HG03442 (cell line): ENCODE data around the gene LPCAT4.

Experiments
- ATAC-seq: cut with Tn5 transposase; IDR thresholded peaks from one replicate; pipeline ENCODE4 v1.9.1; 2021; ENCODE audit warnings: mild to moderate bottlenecking, moderate library complexity; ENCODE audit not compliant: unreplicated experiment

LPCAT4 gene

GRCh38 chr15:34337557-34338306 is 29.3 kb downstream of the LPCAT4 start, which contains the start of gene SLC12A6:
Gene SLC12A6 (minus strand): TSS chr15:34337781. CDS start chr15:34336680, 1,101 bp downstream.
- ATAC-seq = peak; percentile 64

DNA sequence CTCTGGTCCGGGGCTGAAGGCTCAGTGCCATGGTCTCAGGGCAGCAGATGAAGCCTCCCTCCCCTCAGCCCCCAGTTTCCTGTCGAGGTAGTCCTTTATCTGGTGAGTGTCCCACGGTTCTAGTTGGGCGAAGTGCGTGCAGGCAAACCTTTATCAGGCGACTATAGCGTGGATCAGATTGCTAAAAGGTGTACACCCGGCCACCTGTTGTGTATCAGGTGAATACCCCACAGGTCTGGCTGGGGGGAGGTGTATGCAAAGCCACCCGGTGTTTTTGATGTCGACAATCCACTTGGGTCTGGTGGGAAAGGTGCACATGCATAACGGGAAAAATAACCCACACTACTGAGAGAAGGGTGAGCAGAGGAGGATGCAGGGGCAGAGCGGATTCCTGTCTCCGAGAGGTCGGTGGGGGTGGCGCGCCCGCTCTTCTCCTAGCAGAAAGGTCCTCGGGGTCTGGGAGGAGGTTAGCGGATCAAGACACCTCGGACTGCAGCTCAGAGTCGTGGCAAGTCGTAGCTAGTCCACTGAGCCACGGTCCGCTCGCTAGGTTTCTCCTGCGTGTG is 29.9 kb downstream of the LPCAT4 start:
- ATAC-seq = peak; percentile 6

DNA sequence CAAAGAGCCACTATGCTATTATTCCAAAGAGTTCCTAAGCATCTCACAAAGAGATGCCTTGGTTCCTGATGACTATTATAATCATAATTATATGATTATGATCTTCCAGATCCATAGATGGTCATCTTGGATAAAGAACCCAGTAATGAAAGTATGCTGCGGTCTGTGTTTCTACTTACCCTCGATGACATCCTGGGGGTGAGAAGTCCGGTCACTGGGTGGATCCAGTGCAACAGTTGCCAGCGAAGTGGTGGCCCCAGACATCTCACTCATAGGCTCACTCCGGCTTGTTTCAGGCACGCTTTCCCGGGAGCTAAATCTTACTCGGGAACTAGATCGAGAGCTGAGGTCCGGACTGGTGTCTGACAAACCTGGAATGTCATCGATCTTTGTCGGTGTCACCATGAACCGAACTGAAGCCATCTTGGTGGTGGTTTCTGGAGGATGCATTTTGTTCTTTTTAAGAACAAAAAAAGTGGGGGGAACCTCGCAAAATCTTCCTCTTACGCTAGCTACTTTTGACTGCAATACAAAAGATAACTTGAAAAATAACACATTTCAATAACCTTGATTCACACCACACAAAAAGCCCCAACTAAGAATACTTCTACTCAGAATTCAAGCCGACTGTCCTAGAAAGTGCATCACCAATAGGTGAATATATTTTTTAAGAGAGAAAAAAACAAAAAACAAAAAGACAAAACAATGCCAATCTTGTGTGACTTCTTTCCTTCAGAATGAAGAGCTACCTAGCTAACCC is 30.6 kb downstream of the LPCAT4 start:
- no peak for ATAC-seq

- no peak for ATAC-seq
Measured at GRCh38 chr15:34335176-34336032, 31.6 kb downstream of the LPCAT4 start.

DNA sequence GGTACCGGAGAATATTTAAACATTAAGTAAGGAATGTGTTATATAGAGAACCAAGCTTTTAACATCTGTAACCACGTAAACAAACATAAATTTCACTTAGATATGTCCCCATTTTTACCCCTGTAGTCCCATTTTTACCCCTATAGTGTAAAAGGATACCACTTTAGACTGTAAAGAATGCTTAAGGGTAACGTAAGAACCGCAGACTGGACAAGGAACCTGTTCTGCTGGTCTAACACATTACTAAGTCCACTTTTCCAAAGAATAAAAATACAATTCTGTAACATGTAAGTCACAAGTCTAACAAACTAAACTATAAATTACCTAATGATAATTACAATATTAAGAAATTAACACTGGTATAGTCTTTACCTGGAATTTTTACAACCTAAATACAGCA is 32.3 kb downstream of the LPCAT4 start:
- no peak for ATAC-seq

DNA sequence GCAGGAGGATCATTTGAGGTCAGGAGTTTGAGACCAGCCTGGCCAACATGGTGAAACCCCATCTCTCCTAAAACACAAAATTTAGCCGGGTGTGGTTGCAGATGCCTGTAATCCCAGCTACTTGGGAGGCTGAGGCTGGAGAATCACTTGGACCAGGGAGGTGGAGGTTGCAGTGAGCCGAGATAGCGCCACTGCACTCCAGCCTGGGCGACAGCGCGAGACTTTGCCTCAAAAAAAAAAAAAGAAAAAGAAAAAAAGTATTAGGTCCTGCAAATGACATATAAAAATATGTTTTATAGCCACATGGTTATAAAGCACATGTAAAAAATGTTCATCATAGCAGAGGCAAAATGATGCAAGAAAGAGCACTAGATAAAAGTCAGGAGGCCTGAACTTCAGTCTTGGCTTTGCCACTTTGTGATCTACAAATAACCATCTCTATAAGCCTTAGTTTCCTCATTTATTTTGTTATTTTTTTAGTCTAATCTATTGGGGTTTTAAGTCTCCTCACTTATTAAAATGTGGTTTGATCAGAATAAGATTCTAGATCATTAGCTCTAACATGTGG is 34.4 kb downstream of the LPCAT4 start:
- ATAC-seq = no peak

- ATAC-seq = no peak
Measured at GRCh38 chr15:34331809-34332208, 35.2 kb downstream of the LPCAT4 start.

GRCh38 chr15:34330279-34330678 is 36.7 kb downstream of the LPCAT4 start:
- no peak for ATAC-seq

- no peak for ATAC-seq
Measured at GRCh38 chr15:34329006-34329405, 38.0 kb downstream of the LPCAT4 start.

DNA sequence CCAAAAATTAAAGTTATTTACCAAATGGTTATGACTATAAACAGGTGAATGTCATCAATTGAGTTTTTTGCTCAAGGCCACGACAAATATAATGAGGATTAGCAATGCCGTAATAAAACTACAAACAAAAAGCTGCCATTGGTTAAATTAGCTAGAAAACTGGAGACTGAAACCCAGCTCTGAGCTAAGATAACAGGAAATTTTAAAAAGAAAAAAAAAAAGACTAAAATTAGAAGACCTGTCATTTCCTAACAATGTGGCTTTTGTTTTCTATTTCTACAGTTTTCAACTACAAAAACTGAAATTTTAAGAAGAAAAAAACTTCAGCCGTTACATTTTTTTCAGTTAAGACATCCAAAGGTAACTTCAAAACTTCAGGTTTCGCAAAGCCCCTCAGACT is 39.1 kb downstream of the LPCAT4 start:
- no peak for ATAC-seq

DNA sequence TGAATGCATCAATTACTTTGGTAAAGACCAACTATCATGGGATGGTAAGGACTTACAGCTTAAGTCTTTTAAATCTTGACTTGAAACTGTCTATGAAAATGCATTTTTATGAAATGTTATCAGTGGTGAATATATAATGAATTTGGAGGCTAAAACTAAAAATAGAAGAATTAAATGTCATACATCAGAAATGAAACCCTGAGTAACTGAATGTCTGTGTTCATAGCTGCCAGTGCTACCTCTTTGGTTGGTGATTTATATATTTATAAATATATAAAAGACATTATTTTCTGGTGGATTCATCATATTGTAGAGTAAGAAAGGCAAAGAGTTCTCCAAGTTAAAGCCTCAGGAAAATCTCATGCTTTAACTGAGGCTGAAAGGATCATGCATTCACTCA is 41.6 kb downstream of the LPCAT4 start:
- no peak for ATAC-seq

DNA sequence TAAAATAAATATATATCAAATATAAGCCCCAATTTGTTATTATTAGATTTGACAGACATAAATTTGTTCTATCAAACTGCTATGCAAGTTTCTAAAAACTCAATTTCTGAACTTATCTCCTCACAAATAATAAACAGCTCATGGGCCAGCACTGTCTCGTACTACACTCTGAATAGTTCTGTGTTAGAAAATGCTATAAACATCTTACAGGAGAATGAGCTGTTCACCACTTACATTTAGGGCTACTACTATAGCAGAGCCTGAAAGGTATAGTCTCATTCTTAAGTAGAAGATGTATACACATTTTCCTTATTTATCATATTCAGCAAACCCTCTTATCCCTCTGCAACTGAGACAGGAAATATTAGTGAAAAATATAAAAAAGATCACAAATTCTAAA is 42.1 kb downstream of the LPCAT4 start:
- ATAC-seq = no peak

GRCh38 chr15:34323217-34323616 is 43.8 kb downstream of the LPCAT4 start:
- ATAC-seq = no peak

- peak; percentile 57 for ATAC-seq
Measured at GRCh38 chr15:34318277-34319079, 48.5 kb downstream of the LPCAT4 start.

- ATAC-seq = no peak
Measured at GRCh38 chr15:34314491-34315490, 52.2 kb downstream of the LPCAT4 start.

DNA sequence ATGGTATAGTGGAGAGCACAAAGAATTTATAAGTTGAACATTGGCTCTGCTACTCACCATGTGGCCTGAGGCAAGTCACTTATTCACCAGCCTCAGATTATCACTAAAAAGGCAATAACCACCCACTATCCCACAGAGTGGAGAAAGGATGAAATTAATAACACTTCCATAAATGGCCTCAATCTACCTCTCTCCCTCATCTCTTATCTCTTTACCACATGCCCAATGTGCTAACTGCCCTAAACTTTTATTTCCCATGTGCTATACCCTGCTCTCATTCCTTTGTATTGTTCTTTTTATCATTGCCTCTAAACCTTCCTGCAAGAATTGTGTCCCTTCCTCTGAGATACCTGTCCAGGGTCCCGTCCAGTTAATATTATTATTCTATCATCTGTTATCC is 55.4 kb downstream of the LPCAT4 start:
- ATAC-seq = no peak
